D721Med (cell line): ENCODE measurements around the gene PTDSS2.

Experiments used
- DNase-seq: peaks from one replicate; pipeline ENCODE4 v3.0.0; 2011; ENCODE audit warnings: low spot score; ENCODE audit not compliant: insufficient read length
- FAIRE-seq: peaks from 2 replicates; lab custom pipeline; 2011; peaks lifted over from hg19 to GRCh38; lab: Jason Lieb, UNC
- TF ChIP-seq, protein P1 (sequence below): IDR thresholded peaks from 2 replicates; pipeline ENCODE4 v1.5.1; 2012; ENCODE audit warnings: mild to moderate bottlenecking, control low read depth; ENCODE audit not compliant: insufficient read depth; ENCODE audit errors: missing control alignments

The PTDSS2 gene

DNA sequence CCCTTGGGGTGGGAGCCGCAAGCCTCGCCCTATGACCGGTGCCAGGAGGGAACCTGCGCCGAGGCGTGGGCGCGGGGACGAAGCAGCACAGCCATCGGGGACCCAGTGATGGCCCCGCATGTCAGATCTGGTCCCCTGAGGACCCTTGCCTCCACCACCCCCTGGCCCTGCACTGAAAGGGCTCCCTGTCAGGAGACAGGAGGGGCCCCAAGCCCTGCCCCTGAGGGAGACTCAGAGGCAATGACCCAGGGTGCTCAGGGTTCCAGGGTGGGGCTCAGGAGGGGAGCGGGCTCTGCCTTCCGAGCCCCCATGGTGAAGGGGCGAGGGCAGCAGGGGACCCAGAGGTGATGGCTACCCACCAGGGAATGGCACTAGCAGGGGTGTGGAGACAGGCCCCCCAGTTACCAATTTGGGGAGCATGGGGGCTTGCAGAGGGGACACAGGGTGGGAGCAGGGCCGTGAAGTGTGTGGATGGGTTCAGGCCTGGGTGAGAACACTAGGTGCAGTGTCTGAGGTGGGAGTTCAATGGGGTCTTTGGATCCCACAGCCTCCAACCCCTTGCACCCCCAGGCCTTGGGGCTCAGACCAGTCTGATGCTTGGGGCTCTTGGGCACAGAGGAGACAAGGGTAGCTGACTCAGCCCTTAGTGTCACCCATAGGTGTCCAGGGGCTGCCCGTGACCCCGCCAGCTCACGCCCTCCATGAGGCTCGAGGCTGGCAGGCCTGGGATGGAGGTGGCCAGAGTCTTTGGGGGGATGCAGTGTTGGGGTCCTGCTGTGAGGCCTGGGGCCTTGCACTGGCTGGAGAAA is 87.7 kb downstream of the PTDSS2 start:
- FAIRE-seq: no peak

DNA sequence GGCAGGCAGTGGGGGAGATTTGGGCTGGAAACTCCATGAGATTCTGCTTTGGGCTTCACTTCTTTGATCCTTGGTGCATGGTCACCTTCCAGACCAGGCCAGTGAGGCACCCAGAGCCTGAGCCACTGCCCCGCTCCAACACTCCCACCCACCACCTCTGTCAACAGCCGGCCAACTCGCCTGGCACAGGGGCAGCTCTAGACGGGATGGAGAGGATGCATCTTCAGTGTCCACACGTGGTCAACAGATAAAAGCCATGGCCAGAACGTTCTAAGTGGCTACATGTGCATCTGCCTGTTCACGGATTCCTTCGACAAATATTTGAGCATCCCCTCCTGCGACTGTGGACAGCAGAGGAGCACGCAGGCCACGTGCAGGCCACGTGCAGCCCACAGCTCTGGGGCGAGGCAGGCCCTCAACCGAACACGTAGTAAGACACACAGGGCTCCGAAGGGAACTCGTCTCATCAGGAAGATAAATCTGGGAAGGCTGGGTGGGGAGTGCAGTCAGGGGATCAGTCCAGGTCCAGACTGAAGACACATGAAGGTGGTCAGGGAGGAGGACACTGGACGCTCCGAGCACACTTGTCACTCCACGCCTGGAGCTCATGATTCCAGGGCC is 88.5 kb downstream of the PTDSS2 start:
- TF ChIP-seq, protein P1, sequence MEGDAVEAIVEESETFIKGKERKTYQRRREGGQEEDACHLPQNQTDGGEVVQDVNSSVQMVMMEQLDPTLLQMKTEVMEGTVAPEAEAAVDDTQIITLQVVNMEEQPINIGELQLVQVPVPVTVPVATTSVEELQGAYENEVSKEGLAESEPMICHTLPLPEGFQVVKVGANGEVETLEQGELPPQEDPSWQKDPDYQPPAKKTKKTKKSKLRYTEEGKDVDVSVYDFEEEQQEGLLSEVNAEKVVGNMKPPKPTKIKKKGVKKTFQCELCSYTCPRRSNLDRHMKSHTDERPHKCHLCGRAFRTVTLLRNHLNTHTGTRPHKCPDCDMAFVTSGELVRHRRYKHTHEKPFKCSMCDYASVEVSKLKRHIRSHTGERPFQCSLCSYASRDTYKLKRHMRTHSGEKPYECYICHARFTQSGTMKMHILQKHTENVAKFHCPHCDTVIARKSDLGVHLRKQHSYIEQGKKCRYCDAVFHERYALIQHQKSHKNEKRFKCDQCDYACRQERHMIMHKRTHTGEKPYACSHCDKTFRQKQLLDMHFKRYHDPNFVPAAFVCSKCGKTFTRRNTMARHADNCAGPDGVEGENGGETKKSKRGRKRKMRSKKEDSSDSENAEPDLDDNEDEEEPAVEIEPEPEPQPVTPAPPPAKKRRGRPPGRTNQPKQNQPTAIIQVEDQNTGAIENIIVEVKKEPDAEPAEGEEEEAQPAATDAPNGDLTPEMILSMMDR: no peak
- DNase-seq: no peak
- no peak for FAIRE-seq

More for the DNA sequence above, 87.7 kb downstream of the PTDSS2 start:
- TF ChIP-seq, protein P1: no peak
- DNase-seq: no peak

DNA sequence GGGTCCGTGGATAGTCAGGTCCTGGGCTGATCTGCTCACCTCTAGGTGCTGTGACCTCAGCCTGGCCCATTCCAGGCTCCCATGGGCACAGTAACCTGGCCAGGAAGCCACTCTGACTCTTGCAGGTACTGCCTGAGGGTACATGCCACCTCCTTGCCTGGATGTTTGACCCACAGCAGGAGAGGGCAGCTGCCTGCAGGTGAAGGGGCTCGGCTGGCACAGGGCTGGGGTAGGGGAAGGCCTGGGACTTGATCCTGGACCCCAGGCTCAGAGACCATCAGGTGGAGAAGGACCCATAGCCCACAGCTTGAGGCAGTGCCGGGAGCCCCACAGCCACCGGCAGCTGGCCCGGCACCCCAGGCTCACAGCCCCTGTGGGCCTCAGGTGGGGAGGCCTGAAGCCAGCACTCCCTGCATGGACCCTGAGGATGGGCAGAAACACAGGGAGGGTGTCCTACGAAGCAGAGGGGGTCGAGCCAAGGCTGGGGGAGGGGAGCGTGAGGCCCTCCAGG is 89.9 kb downstream of the PTDSS2 start:
- DNase-seq (no peak), FAIRE-seq (no peak)
- TF ChIP-seq, protein P1: no peak
